Hepatocyte (in vitro differentiated cells): Measurements from ENCODE around the gene GTF2F2.

Experiments
- CTCF ChIP-seq: fragments of 200-600 bp; sonication (generic); IDR thresholded peaks from 2 replicates; pipeline ENCODE4 v1.5.1; 2016; ENCODE audit warnings: antibody characterized with exemption, mild to moderate bottlenecking; ENCODE audit not compliant: poor library complexity
- EZH2 ChIP-seq: fragments of 200-600 bp; sonication (generic); IDR thresholded peaks from 2 replicates; pipeline ENCODE4 v1.6.1; 2016; ENCODE audit warnings: antibody characterized with exemption, mild to moderate bottlenecking, borderline replicate concordance
- EZH2phosphoT487 ChIP-seq: fragments of 200-600 bp; sonication (generic); IDR thresholded peaks from one replicate; pipeline ENCODE4 v1.6.1; 2018; ENCODE audit warnings: antibody characterized with exemption, mild to moderate bottlenecking, low read depth, moderate library complexity; ENCODE audit not compliant: unreplicated experiment, severe bottlenecking

DNA sequence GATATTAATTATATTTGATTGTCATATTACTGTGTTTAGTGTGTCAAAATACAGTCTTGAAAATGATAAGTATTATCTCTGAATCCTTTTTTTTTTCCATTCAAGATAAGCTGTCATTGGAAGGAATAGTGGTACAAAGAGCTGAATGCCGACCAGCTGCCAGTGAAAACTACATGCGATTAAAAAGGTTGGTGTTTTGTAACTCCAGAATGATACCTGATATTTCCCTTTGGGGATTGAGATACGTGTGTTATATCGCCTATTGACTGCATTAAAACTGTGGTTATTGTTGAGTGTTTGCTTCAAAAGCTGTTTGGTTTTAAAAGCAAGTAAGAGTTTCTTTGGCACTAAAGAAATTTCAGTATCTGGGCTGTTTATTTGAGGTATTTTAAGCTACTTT is 87.0 kb downstream of the GTF2F2 start:
- TF ChIP-seq EZH2phosphoT487 (no peak), CTCF (no peak), EZH2 (no peak)
